Activated CD8-positive, alpha-beta T cell treated with anti-CD3 and anti-CD28 coated beads, Interleukin-2, amount 10 ng/mL, durations not matched to agents 7 days and 5 days (primary cell): ENCODE data around the gene GPR65. TPM values are rescaled to one million over a fixed set of nuclear protein-coding genes. Genes with fewer than 3 reads are reported as not detected.

Experiments used
- total RNA-seq, 2 experiments: library from RNA; stranded (reverse); gene quantifications; one replicate each; pipeline ENCODE4 v1.2.3, GENCODE V29; 2021

The GPR65 gene
- total RNA-seq, 2 experiments from 2014 or later: 21.9 to 22.9 TPM

Other genes starting within 250 kb of the GPR65 start
- 10 to 100 TPM; 15.6 to 17.0 TPM for gene GALC, start 12.0 kb upstream of the GPR65 start, total RNA-seq